Measurements from ENCODE around the gene EEFSEC. TPM values are rescaled to one million over a fixed set of nuclear protein-coding genes. Genes with fewer than 3 reads are reported as not detected.

EEFSEC gene
- total RNA-seq, 1 donor from 2014 or later = 15.6 TPM

DNA sequence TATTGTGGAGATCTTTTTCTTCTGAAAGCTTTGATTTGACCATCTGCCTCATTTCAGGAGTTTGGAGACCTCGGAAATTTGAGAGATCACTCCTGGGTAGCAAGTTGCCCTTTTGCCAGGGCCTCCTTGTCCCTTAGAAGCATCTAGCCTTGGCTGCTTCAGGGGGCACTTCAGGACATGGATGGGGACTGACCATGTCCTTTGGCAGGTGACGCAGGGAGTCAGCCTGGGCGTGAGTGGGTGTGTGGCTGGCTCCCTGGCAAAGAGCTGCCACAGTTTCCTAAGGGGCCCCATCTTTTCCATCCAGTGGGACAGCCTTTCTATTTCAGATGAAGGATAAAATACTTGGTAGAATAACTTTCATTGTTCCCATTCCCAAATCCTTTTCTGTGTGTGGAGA lies 27.6 kb downstream of the EEFSEC start:
- H3K9me3 Mint-ChIP-seq (ENCODE audit: unreplicated experiment) = no peaks in the 10 kb centered on the region
- no peak for DNase-seq (ENCODE audit: extremely low spot score, unreplicated experiment)
- H3K36me3 Mint-ChIP-seq (ENCODE audit: unreplicated experiment) = no peaks in the 10 kb centered on the region
- H3K4me3 Mint-ChIP-seq (ENCODE audit: unreplicated experiment) = no peak overlapping the region
- peaks cover 24% of the 10 kb centered on the region for H3K4me1 Mint-ChIP-seq (ENCODE audit: unreplicated experiment)
- H3K27me3 Mint-ChIP-seq (ENCODE audit: unreplicated experiment) = no peaks in the 10 kb centered on the region
- TF ChIP-seq, protein P1, sequence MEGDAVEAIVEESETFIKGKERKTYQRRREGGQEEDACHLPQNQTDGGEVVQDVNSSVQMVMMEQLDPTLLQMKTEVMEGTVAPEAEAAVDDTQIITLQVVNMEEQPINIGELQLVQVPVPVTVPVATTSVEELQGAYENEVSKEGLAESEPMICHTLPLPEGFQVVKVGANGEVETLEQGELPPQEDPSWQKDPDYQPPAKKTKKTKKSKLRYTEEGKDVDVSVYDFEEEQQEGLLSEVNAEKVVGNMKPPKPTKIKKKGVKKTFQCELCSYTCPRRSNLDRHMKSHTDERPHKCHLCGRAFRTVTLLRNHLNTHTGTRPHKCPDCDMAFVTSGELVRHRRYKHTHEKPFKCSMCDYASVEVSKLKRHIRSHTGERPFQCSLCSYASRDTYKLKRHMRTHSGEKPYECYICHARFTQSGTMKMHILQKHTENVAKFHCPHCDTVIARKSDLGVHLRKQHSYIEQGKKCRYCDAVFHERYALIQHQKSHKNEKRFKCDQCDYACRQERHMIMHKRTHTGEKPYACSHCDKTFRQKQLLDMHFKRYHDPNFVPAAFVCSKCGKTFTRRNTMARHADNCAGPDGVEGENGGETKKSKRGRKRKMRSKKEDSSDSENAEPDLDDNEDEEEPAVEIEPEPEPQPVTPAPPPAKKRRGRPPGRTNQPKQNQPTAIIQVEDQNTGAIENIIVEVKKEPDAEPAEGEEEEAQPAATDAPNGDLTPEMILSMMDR (IDR thresholded peaks at IDR 0.05) = no peak
- H3K27ac Mint-ChIP-seq (ENCODE audit: unreplicated experiment) = no peak overlapping the region

GRCh38 chr3:128182656-128183055 lies 29.4 kb downstream of the EEFSEC start:
- DNase-seq (ENCODE audit: extremely low spot score, unreplicated experiment) = no peak
- Mint-ChIP-seq H3K4me3 (ENCODE audit: unreplicated experiment) (no peak overlapping the region), H3K36me3 (ENCODE audit: unreplicated experiment) (no peaks in the 10 kb centered on the region), H3K27ac (ENCODE audit: unreplicated experiment) (no peak overlapping the region), H3K9me3 (ENCODE audit: unreplicated experiment) (no peaks in the 10 kb centered on the region), H3K4me1 (ENCODE audit: unreplicated experiment) (peaks cover 23% of the 10 kb centered on the region), H3K27me3 (ENCODE audit: unreplicated experiment) (no peaks in the 10 kb centered on the region)
- TF ChIP-seq, protein P1 (IDR thresholded peaks at IDR 0.05) = no peak

GRCh38 chr3:128185630-128186447 lies 32.6 kb downstream of the EEFSEC start:
- H3K4me1 Mint-ChIP-seq (ENCODE audit: unreplicated experiment) = peaks cover 15% of the 10 kb centered on the region
- no peaks in the 10 kb centered on the region for H3K27me3 Mint-ChIP-seq (ENCODE audit: unreplicated experiment)
- DNase-seq (ENCODE audit: extremely low spot score, unreplicated experiment) = no peak
- TF ChIP-seq, protein P1 (IDR thresholded peaks at IDR 0.05) = no peak
- no peaks in the 10 kb centered on the region for H3K36me3 Mint-ChIP-seq (ENCODE audit: unreplicated experiment)
- H3K4me3 Mint-ChIP-seq (ENCODE audit: unreplicated experiment) = no peak overlapping the region
- H3K9me3 Mint-ChIP-seq (ENCODE audit: unreplicated experiment) = no peaks in the 10 kb centered on the region
- H3K27ac Mint-ChIP-seq (ENCODE audit: unreplicated experiment) = no peak overlapping the region

DNA sequence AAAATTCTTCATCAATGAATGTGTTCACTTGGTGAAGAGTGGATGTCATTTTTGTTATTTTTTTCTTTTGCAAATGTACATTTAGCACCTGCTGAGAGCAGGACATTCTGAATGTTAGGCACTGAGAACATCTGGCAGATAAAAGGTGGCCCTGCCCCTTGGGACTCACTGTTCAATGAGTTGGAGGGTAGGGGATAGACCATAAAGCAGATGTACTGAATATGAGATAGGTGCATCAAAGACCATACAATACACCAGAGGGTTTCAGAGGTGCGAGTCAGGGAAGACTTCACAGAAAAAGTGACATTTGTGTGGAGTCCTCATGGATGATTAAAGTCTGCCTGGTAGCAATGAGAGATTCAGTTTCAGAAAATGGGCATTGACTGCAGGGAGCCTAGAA lies 34.2 kb downstream of the EEFSEC start:
- Mint-ChIP-seq H3K9me3 (ENCODE audit: unreplicated experiment) (no peaks in the 10 kb centered on the region), H3K4me3 (ENCODE audit: unreplicated experiment) (no peak overlapping the region), H3K27ac (ENCODE audit: unreplicated experiment) (no peak overlapping the region), H3K27me3 (ENCODE audit: unreplicated experiment) (no peaks in the 10 kb centered on the region), H3K4me1 (ENCODE audit: unreplicated experiment) (peaks cover 15% of the 10 kb centered on the region), H3K36me3 (ENCODE audit: unreplicated experiment) (no peaks in the 10 kb centered on the region)
- TF ChIP-seq, protein P1 (IDR thresholded peaks at IDR 0.05) = no peak
- no peak for DNase-seq (ENCODE audit: extremely low spot score, unreplicated experiment)

DNA sequence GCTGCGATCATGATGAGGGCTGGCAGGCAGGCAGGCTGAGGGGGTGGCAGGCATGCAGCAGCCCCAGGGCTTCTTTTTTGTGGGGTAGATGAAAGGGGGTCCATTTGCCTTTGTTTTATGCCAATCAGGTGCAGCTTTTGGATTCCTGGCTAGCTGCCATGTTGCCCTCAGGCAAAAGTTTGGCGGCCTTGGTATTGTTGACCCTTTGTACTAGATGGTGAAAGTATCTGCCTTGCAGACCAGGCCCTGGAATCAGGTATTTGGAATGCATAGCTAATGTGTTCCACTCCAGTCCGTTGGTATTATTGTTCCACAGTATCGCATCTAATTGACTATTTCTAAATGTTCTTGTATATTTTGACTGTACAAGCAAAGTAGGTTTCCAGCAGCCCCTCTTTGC lies 35.0 kb downstream of the EEFSEC start:
- DNase-seq (ENCODE audit: extremely low spot score, unreplicated experiment) = no peak
- H3K36me3 Mint-ChIP-seq (ENCODE audit: unreplicated experiment) = no peaks in the 10 kb centered on the region
- H3K27me3 Mint-ChIP-seq (ENCODE audit: unreplicated experiment) = no peaks in the 10 kb centered on the region
- H3K9me3 Mint-ChIP-seq (ENCODE audit: unreplicated experiment) = no peaks in the 10 kb centered on the region
- H3K4me1 Mint-ChIP-seq (ENCODE audit: unreplicated experiment) = peaks cover 15% of the 10 kb centered on the region
- TF ChIP-seq, protein P1 (IDR thresholded peaks at IDR 0.05) = no peak
- no peak overlapping the region for H3K27ac Mint-ChIP-seq (ENCODE audit: unreplicated experiment)
- no peak overlapping the region for H3K4me3 Mint-ChIP-seq (ENCODE audit: unreplicated experiment)
